Neural cell (in vitro differentiated cells): ENCODE measurements around the gene ARHGEF38. TPM values are rescaled to one million over a fixed set of nuclear protein-coding genes. Genes with fewer than 3 reads are reported as not detected.

Experiments
- H2AFZ ChIP-seq: fragments of 200-600, 300-800 bp; sonication (generic), shearing (Covaris generic); 2 replicates; pipeline ENCODE4 v1.6.0; 2014; ENCODE audit warnings: low read depth, mild to moderate bottlenecking, antibody characterized with exemption, low read length, moderate library complexity
- H3F3A ChIP-seq: fragments of 200-600 bp; shearing (Covaris generic); 2 replicates; pipeline ENCODE4 v1.6.1; 2016; ENCODE audit warnings: mild to moderate bottlenecking, moderate library complexity, mixed read lengths, antibody characterized with exemption, low read length; ENCODE audit not compliant: insufficient read depth, poor library complexity, severe bottlenecking
- H3K27ac ChIP-seq: fragments of 200-600, 300-800 bp; sonication (generic), shearing (Covaris generic); 2 replicates; pipeline ENCODE4 v1.5.1; 2014; ENCODE audit warnings: mild to moderate bottlenecking, low read length, moderate library complexity
- H3K27me3 ChIP-seq: fragments of 300-800, 200-600 bp; sonication (generic), shearing (Covaris generic); 2 replicates; pipeline ENCODE4 v1.6.0; 2014; ENCODE audit warnings: mild to moderate bottlenecking, low read depth, low read length, moderate library complexity; ENCODE audit not compliant: insufficient read depth
- H3K36me3 ChIP-seq: fragments of 300-800, 200-600 bp; sonication (generic), shearing (Covaris generic); 2 replicates; pipeline ENCODE4 v1.5.1; 2014; ENCODE audit warnings: mild to moderate bottlenecking, antibody characterized with exemption, low read length, moderate library complexity; ENCODE audit not compliant: insufficient read depth
- H3K4me2 ChIP-seq: fragments of 300-800, 200-600 bp; sonication (generic), shearing (Covaris generic); 2 replicates; pipeline ENCODE4 v1.6.0; 2014; ENCODE audit warnings: mild to moderate bottlenecking, low read length
- H3K4me3 ChIP-seq: fragments of 300-800, 200-600 bp; sonication (generic), shearing (Covaris generic); 2 replicates; pipeline ENCODE4 v1.5.1; 2014; ENCODE audit warnings: mild to moderate bottlenecking, low read length, moderate library complexity
- H3K79me2 ChIP-seq: fragments of 200-600 bp; shearing (Covaris generic); replicated peaks from 2 replicates; pipeline ENCODE4 v1.6.0; 2014; ENCODE audit warnings: mild to moderate bottlenecking, low read length, moderate library complexity; ENCODE audit not compliant: insufficient read depth
- H3K9ac ChIP-seq: fragments of 300-800, 200-600 bp; sonication (generic), shearing (Covaris generic); 2 replicates; pipeline ENCODE4 v1.6.1; 2016; ENCODE audit warnings: mild to moderate bottlenecking, low read length, mixed read lengths
- H3K9me2 ChIP-seq: fragments of 200-600 bp; shearing (Covaris generic); 2 replicates; pipeline ENCODE4 v1.6.1; 2016; ENCODE audit warnings: mild to moderate bottlenecking, low read length, mixed read lengths; ENCODE audit not compliant: insufficient read depth
- H3K9me3 ChIP-seq: fragments of 200-600, 300-800 bp; sonication (generic), shearing (Covaris generic); 2 replicates; pipeline ENCODE4 v1.6.1; 2016; ENCODE audit warnings: mild to moderate bottlenecking, mixed run types, low read length, moderate library complexity, mixed read lengths
- H4K20me1 ChIP-seq: fragments of 200-600 bp; shearing (Covaris generic); 2 replicates; pipeline ENCODE4 v1.6.1; 2016; ENCODE audit warnings: mild to moderate bottlenecking, mixed run types; ENCODE audit not compliant: insufficient read depth
- EP300 ChIP-seq: fragments of 450-650 bp; conservative IDR thresholded peaks from 2 replicates; pipeline ENCODE4 v1.6.1; 2014; ENCODE audit warnings: antibody characterized with exemption, mild to moderate bottlenecking, moderate library complexity; ENCODE audit not compliant: poor library complexity, severe bottlenecking
- EZH2 ChIP-seq: fragments of 200-600, 300-800 bp; shearing (Covaris generic), sonication (generic); IDR thresholded peaks from 2 replicates; pipeline ENCODE4 v1.6.1; 2014; ENCODE audit warnings: antibody characterized with exemption, low read length, borderline replicate concordance, mild to moderate bottlenecking; ENCODE audit not compliant: insufficient read depth, poor library complexity, severe bottlenecking
- MXI1 ChIP-seq: fragments of 450-650 bp; conservative IDR thresholded peaks from 2 replicates; pipeline ENCODE4 v1.6.1; 2014; ENCODE audit warnings: antibody characterized with exemption, mild to moderate bottlenecking; ENCODE audit not compliant: poor library complexity, severe bottlenecking
- POLR2AphosphoS5 ChIP-seq: IDR thresholded peaks from 2 replicates; pipeline ENCODE4 v1.6.1; 2012
- RAD21 ChIP-seq: fragments of 450-650 bp; conservative IDR thresholded peaks from 2 replicates; pipeline ENCODE4 v1.6.1; 2014; ENCODE audit warnings: antibody characterized with exemption, mild to moderate bottlenecking, moderate library complexity
- SMC3 ChIP-seq: fragments of 450-650 bp; conservative IDR thresholded peaks from 2 replicates; pipeline ENCODE4 v1.6.1; 2014; ENCODE audit warnings: antibody characterized with exemption, mild to moderate bottlenecking, moderate library complexity; ENCODE audit not compliant: poor library complexity
- TAF1 ChIP-seq: IDR thresholded peaks from 2 replicates; pipeline ENCODE4 v1.6.1; 2012; ENCODE audit warnings: low read depth
- polyA plus RNA-seq: library from polyadenylated mRNA; depleted of rRNA; stranded (reverse); fragments of >200 nt; gene quantifications from 2 replicates; pipeline ENCODE4 v1.2.3, GENCODE V29; 2014
- TF ChIP-seq, protein P1 (sequence below): fragments of 450-650 bp; IDR thresholded peaks from 2 replicates; pipeline ENCODE4 v1.5.1; 2014; ENCODE audit warnings: antibody characterized with exemption, mild to moderate bottlenecking, moderate library complexity; ENCODE audit not compliant: poor library complexity, severe bottlenecking
- TF ChIP-seq, protein P2 (sequence below): IDR thresholded peaks from 2 replicates; pipeline ENCODE4 v1.6.1; 2012; ENCODE audit warnings: borderline replicate concordance

Gene ARHGEF38
- polyA plus RNA-seq, 1 donor from 2014 or later, result not detected

DNA sequence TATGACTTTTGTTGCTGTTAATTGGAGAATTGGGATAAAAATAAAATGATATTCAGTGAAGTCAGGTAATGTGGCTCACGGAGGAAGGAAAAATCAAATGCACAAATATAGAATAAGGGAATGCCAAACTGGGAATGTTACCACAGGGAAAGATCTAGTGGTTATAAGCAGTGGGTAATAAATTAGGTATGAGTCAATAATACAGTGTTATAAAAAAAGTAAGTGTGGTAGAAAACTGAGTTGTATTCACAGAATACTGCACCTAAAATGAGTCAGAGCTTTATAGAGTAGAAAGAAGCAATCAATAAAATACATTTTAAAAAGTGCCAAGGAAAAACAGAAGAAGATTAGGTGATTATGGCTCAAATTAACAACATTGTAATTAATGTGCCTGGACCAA, 121.6 kb downstream of the ARHGEF38 start:
- H3F3A ChIP-seq, result no peaks in the 10 kb centered on the region
- H4K20me1 ChIP-seq, result no peaks in the 10 kb centered on the region
- H3K27ac ChIP-seq, result no peak overlapping the region
- H3K79me2 ChIP-seq, result no peaks in the 10 kb centered on the region
- no peak overlapping the region for H3K4me3 ChIP-seq
- no peaks in the 10 kb centered on the region for H3K27me3 ChIP-seq
- H2AFZ ChIP-seq, result no peak overlapping the region
- no peaks in the 10 kb centered on the region for H3K9me2 ChIP-seq
- no peak overlapping the region for H3K9ac ChIP-seq
- H3K4me2 ChIP-seq, result no peak overlapping the region
- H3K36me3 ChIP-seq, result no peaks in the 10 kb centered on the region
- TF ChIP-seq MXI1 (no peak), EZH2 (no peak), RAD21 (no peak), POLR2AphosphoS5 (no peak), TAF1 (no peak)
- TF ChIP-seq, protein P1, sequence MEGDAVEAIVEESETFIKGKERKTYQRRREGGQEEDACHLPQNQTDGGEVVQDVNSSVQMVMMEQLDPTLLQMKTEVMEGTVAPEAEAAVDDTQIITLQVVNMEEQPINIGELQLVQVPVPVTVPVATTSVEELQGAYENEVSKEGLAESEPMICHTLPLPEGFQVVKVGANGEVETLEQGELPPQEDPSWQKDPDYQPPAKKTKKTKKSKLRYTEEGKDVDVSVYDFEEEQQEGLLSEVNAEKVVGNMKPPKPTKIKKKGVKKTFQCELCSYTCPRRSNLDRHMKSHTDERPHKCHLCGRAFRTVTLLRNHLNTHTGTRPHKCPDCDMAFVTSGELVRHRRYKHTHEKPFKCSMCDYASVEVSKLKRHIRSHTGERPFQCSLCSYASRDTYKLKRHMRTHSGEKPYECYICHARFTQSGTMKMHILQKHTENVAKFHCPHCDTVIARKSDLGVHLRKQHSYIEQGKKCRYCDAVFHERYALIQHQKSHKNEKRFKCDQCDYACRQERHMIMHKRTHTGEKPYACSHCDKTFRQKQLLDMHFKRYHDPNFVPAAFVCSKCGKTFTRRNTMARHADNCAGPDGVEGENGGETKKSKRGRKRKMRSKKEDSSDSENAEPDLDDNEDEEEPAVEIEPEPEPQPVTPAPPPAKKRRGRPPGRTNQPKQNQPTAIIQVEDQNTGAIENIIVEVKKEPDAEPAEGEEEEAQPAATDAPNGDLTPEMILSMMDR, result no peak
- no peaks in the 10 kb centered on the region for H3K9me3 ChIP-seq

- Histone ChIP-seq H3K9me2 (no peaks in the 10 kb centered on the region), H4K20me1 (no peaks in the 10 kb centered on the region), H3K9ac (no peak overlapping the region), H3K36me3 (no peaks in the 10 kb centered on the region), H3K4me3 (no peak overlapping the region), H3K79me2 (no peaks in the 10 kb centered on the region), H3K9me3 (no peaks in the 10 kb centered on the region), H3K27me3 (no peaks in the 10 kb centered on the region), H3K4me2 (no peak overlapping the region), H3F3A (no peaks in the 10 kb centered on the region), H3K27ac (no peak overlapping the region), H2AFZ (no peak overlapping the region)
- TF ChIP-seq MXI1, result no peak
- TF ChIP-seq POLR2AphosphoS5, result no peak
- TF ChIP-seq, protein P1, result no peak
- no peak for TF ChIP-seq EP300
- TF ChIP-seq SMC3, result no peak
- no peak for TF ChIP-seq RAD21
- TF ChIP-seq, protein P2, sequence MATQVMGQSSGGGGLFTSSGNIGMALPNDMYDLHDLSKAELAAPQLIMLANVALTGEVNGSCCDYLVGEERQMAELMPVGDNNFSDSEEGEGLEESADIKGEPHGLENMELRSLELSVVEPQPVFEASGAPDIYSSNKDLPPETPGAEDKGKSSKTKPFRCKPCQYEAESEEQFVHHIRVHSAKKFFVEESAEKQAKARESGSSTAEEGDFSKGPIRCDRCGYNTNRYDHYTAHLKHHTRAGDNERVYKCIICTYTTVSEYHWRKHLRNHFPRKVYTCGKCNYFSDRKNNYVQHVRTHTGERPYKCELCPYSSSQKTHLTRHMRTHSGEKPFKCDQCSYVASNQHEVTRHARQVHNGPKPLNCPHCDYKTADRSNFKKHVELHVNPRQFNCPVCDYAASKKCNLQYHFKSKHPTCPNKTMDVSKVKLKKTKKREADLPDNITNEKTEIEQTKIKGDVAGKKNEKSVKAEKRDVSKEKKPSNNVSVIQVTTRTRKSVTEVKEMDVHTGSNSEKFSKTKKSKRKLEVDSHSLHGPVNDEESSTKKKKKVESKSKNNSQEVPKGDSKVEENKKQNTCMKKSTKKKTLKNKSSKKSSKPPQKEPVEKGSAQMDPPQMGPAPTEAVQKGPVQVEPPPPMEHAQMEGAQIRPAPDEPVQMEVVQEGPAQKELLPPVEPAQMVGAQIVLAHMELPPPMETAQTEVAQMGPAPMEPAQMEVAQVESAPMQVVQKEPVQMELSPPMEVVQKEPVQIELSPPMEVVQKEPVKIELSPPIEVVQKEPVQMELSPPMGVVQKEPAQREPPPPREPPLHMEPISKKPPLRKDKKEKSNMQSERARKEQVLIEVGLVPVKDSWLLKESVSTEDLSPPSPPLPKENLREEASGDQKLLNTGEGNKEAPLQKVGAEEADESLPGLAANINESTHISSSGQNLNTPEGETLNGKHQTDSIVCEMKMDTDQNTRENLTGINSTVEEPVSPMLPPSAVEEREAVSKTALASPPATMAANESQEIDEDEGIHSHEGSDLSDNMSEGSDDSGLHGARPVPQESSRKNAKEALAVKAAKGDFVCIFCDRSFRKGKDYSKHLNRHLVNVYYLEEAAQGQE, result no peak
- TF ChIP-seq TAF1, result no peak
- TF ChIP-seq EZH2, result no peak
Observed at GRCh38 chr4:105677709-105678108, 125.3 kb downstream of the ARHGEF38 start.
